ENCODE results near the gene MXRA8.

Gene MXRA8

DNA sequence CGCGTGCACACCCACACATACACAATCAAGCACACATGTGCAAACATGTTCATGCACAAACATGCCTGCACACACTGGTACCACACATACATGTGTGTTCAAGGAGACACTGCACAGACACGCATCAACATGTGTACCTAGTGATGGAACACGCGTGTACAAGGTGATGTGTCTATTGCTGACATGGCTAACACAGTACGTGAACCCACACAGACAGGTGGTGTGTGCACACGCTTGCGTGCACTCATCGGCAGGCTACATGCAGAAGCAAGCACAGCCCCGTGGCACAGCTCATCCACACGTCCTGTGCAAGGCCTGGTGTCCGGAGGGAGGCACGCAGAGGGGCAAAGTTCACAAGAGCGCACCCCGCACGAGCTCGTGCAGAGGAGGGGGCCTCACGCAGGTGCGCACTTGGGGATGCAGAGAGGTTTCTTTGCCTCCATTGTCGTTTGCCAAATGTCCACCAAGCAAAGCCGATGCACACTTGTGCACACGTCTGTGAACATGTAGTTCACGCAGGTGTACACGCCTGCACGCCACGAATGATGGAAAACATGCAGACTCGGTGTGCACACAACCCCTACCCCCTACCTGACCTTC, 51.6 kb downstream of the MXRA8 start:
- H3K9me3 ChIP-seq (ENCODE audit: control insufficient read depth, low read length), result no peaks in the 10 kb centered on the region
- no peak for DNase-seq (ENCODE audit: low read depth)
- H3K4me1 ChIP-seq (ENCODE audit: control insufficient read depth, insufficient read depth, low read length), result peaks cover 38% of the 10 kb centered on the region
- peak overlapping the region; percentile 83 for H3K4me3 ChIP-seq (ENCODE audit: low read length)
- H3K36me3 ChIP-seq (ENCODE audit: control insufficient read depth, insufficient read depth, low read length, severe bottlenecking), result peaks cover 20% of the 10 kb centered on the region
- peak overlapping the region; percentile 89 for H3K9ac ChIP-seq (ENCODE audit: low read length)
- H3K27me3 ChIP-seq (replicated peaks; ENCODE audit: control insufficient read depth, insufficient read depth, low read length), result no peaks in the 10 kb centered on the region

DNA sequence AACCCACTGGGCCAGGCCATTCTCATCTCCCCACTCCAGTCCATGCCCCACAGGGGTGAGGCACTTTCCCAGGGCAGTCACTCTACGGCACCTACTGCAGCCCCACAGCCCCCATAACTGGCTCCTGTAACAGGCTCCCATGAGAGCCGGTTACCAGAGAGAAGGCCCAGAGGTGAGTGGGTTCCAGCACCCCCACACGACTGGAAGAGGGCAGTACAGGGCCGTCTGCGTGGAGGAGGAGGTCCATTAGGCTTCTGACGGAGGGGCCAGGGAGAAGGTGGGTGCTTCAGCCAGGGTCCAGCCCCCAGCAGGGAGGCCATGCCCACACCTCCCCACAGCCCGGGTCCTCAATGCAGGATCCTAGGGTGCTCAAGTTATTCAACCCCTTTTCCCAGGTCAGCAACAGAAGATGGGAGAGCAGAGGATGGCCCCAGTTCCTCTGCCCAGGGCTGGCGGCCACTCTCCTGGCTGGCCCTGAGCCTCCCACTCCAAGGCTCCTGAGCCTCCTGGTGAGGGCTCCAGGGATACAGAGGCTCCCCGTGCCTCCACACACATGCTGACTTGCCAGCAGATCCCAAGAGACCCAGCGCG, 52.2 kb downstream of the MXRA8 start:
- Histone ChIP-seq H3K27me3 (replicated peaks; ENCODE audit: control insufficient read depth, insufficient read depth, low read length) (no peaks in the 10 kb centered on the region), H3K4me1 (ENCODE audit: control insufficient read depth, insufficient read depth, low read length) (peaks cover 38% of the 10 kb centered on the region), H3K4me3 (ENCODE audit: low read length) (peak overlapping the region; percentile 83), H3K9ac (ENCODE audit: low read length) (peak overlapping the region; percentile 89), H3K9me3 (ENCODE audit: control insufficient read depth, low read length) (no peaks in the 10 kb centered on the region), H3K36me3 (ENCODE audit: control insufficient read depth, insufficient read depth, low read length, severe bottlenecking) (peaks cover 14% of the 10 kb centered on the region)
- DNase-seq (ENCODE audit: low read depth), result peak; percentile 45

GRCh38 chr1:1305300-1306069, 52.9 kb downstream of the MXRA8 start:
- Histone ChIP-seq H3K4me3 (ENCODE audit: low read length) (peak overlapping the region; percentile 83), H3K36me3 (ENCODE audit: control insufficient read depth, insufficient read depth, low read length, severe bottlenecking) (peaks cover 8% of the 10 kb centered on the region), H3K27me3 (replicated peaks; ENCODE audit: control insufficient read depth, insufficient read depth, low read length) (no peaks in the 10 kb centered on the region), H3K9me3 (ENCODE audit: control insufficient read depth, low read length) (no peaks in the 10 kb centered on the region), H3K4me1 (ENCODE audit: control insufficient read depth, insufficient read depth, low read length) (peaks cover 38% of the 10 kb centered on the region), H3K9ac (ENCODE audit: low read length) (peak overlapping the region; percentile 89)
- DNase-seq (ENCODE audit: low read depth), result peak; percentile 87

DNA sequence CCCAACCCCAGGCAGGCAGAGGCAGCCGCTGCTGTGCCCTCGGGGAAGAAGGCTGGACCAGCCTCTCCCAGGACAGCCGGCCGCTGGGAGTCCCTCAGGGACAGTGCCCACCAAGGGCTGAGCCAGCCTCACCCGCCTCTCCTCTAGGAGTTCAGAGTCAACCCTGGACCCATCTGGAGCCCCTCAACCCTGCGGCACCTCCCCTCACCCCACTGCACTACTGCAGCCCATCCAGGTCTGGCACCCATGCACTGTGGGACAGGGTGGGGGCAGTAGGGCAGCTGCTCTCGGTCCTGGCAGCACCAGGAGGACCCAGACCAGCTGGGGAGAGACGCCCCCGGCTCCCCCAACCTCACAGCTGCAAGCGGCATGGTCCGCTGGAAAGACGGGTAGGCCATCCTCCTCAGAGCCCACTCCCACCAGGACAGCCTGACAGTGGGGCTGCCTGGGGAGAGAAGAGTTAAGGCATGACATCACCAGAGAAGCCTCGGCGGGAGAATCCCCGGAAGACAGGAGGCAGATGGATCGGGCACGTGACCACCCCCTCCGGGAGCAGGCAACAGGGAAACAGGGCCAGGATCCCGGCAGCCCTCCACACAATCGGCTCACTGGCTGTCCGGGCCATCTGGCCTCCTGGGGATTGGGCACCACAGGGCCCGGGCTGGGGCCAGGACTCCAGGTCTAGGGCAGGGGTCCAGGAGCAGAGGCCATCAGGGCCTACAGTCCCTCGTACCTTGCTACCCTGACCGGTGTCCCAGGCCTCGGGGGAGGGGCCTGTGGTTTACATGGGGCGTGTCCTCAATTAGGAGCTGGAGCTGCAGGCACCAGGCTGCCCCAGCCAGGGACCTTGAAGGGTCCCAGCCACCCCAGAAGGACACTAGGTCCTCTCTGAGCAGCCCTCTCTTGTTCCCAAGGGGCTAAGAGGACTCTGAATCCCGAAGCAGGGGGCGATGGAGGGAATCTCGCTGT, 53.7 kb downstream of the MXRA8 start:
- Histone ChIP-seq H3K9me3 (ENCODE audit: control insufficient read depth, low read length) (no peaks in the 10 kb centered on the region), H3K36me3 (ENCODE audit: control insufficient read depth, insufficient read depth, low read length, severe bottlenecking) (no peaks in the 10 kb centered on the region), H3K27me3 (replicated peaks; ENCODE audit: control insufficient read depth, insufficient read depth, low read length) (no peaks in the 10 kb centered on the region), H3K9ac (ENCODE audit: low read length) (peak overlapping the region; percentile 89), H3K4me1 (ENCODE audit: control insufficient read depth, insufficient read depth, low read length) (peaks cover 37% of the 10 kb centered on the region), H3K4me3 (ENCODE audit: low read length) (peak overlapping the region; percentile 83)
- DNase-seq (ENCODE audit: low read depth), result peak; percentile 80

DNA sequence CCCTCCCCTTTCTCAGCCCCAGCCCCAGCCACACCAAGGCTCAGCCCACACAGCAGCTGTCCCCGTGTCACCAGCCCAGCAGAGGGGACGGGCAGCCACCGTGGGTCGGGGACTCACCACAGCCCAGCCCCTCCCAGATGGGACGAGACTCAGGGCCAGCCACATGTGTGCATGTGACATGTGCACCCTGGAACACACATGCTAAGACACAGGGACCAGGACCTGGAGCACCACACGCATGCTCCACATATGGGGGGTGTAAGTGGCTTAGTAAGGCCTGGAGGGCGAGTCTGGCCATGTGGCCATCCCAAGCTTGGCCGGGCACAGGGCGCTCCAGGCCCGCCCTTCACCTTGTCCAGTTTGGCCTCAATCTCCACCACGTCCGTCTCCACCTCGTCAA, 54.6 kb downstream of the MXRA8 start:
- Histone ChIP-seq H3K9me3 (ENCODE audit: control insufficient read depth, low read length) (no peaks in the 10 kb centered on the region), H3K4me3 (ENCODE audit: low read length) (no peak overlapping the region), H3K4me1 (ENCODE audit: control insufficient read depth, insufficient read depth, low read length) (peaks cover 32% of the 10 kb centered on the region)

GRCh38 chr1:1302951-1303509, 55.3 kb downstream of the MXRA8 start:
- H3K9me3 ChIP-seq (ENCODE audit: control insufficient read depth, low read length), result no peaks in the 10 kb centered on the region
- H3K9ac ChIP-seq (ENCODE audit: low read length), result no peak overlapping the region
- H3K4me3 ChIP-seq (ENCODE audit: low read length), result no peak overlapping the region
- H3K27me3 ChIP-seq (replicated peaks; ENCODE audit: control insufficient read depth, insufficient read depth, low read length), result no peaks in the 10 kb centered on the region
- no peaks in the 10 kb centered on the region for H3K36me3 ChIP-seq (ENCODE audit: control insufficient read depth, insufficient read depth, low read length, severe bottlenecking)
- no peak for DNase-seq (ENCODE audit: low read depth)
- H3K4me1 ChIP-seq (ENCODE audit: control insufficient read depth, insufficient read depth, low read length), result peaks cover 32% of the 10 kb centered on the region

More for the DNA sequence above, 54.6 kb downstream of the MXRA8 start:
- no peaks in the 10 kb centered on the region for H3K27me3 ChIP-seq (replicated peaks; ENCODE audit: control insufficient read depth, insufficient read depth, low read length)
- H3K36me3 ChIP-seq (ENCODE audit: control insufficient read depth, insufficient read depth, low read length, severe bottlenecking), result no peaks in the 10 kb centered on the region
- no peak overlapping the region for H3K9ac ChIP-seq (ENCODE audit: low read length)
- DNase-seq (ENCODE audit: low read depth), result no peak
